ENCODE results near the gene MTUS2. TPM values are rescaled to one million over a fixed set of nuclear protein-coding genes. Genes with fewer than 3 reads are reported as not detected.

MTUS2 gene
- total RNA-seq: under 0.01 TPM in 1 of 2 replicates, not detected in the other

DNA sequence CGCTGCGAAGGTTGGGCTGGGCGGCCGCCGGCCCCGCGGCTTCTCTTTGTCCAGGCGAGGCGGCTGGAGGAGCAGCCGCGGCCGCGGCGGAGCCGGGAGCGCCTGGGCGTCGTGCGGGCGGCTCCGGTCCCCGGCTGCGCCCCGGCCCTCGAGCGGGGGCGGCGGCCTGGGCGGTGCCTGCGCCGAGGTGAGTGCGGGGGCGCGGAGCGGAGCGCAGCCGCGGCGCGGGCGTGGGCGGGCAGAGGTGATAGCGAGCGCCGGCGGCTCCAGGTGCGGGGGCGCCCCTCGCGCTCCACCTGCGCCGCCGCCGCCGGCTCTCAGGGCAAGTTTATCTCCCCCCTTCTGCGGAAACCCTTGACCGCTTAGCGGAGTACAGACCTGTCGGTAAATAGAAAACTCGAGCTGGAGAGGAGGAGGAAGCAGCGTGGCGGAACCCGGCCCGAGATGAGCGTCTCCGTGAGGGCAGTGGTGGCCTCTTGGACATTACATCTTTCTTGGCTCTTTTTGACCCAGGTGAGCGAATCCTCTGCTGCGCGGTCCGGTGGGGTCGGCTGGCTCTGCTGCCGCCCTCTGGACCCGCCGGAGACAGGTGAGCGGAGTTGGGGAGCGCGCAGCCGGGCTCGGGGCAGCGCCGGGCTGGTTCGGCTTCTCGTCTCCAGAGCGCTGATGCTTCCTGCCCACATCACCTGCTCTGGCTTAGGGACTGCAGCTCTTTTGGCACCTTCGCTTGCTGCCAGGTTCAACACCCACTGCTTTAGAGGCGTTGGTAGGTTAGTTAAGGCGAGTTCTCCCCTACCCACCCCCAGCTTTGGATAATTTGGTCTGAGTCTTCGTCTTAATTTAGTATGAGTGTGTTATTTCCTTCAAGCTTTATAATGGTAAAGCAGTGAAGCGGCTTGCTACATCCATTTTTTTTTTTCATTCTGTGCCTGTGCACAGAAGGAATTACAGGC is at the start of gene MTUS2:
MTUS2 (plus strand) TSS at position 241 of the 953 bp plus-strand sequence.

Other genes starting within 250 kb of the MTUS2 start
- gene POMP, start 161.2 kb upstream of the MTUS2 start, total RNA-seq: 147 and 350 TPM in 2 replicates
- 38.8 and 48.7 TPM in 2 replicates for gene SLC46A3, start 101.4 kb upstream of the MTUS2 start, total RNA-seq